ENCODE measurements around the gene ECHS1. TPM values are rescaled to one million over a fixed set of nuclear protein-coding genes. Genes with fewer than 3 reads are reported as not detected.

ECHS1 gene
- total and polyA plus RNA-seq, 2 donors (not counting 3 experiments of a cell fraction or from before 2014, with no cell fraction given): 46.2 to 108 TPM

DNA sequence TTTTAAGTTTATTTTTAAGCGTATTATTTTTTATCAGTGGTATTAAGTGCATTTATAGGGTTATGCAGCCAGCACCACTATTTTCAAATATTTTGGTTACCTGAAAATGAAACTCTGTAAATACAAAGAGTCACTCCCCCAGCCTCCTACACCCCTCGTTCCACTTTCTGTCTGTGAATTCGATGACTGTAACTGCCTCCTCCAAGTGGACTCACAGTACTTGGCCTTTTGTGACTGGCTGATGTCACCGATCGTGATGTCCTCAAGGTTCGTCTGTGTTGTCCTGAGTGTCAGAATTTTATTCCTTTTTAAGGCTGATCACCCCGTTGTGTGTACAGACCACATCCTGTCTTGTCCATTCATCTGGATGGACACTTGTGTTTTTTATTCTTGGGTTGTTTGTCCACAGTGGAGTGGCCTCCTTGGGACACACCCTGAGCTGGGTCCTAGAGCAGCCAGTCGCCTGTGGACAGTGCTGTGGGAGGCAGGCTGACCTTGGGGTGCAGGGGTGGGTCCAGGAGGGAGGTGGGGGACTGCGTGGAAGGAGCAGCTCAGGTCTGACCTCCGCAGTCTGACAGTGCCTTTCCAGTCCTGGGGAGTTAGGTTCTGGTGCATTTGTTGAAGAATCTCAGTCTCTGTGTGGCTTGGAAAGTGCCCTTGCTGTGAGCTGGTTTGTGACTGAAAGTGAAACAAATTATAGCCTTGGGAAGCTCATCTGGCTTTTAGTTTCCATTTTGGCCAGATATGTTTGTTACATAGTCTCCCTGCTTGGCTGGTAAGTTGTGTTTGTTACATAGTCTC, 27.7 kb upstream of the ECHS1 start:
- Histone ChIP-seq H3K9ac (replicated peaks; ENCODE audit: extremely low read depth, insufficient read depth, low read length) (no peak overlapping the region), H3K36me3 (ENCODE audit: control insufficient read depth in 2 of 2, extremely low read depth in 1 of 2, insufficient read depth in 2 of 2, low read length in 2 of 2) (peaks cover 16 to 32% of the 10 kb centered on the region in 2 experiments), H2AFZ (ENCODE audit: low read depth, low read length) (no peak overlapping the region), H3K4me1 (ENCODE audit: control insufficient read depth, extremely low read depth, insufficient read depth, low read length) (no peaks in the 10 kb centered on the region), H3K79me2 (ENCODE audit: control insufficient read depth, insufficient read depth, low read length) (peaks cover 33% of the 10 kb centered on the region), H3K4me3 (replicated peaks in 1 of 3; ENCODE audit: insufficient read depth in 1 of 3, low read depth in 1 of 3, low read length in 3 of 3) (no peak overlapping the region), H3K27me3 (ENCODE audit: control insufficient read depth in 2 of 2, insufficient read depth in 2 of 2, low read length in 2 of 2) (no peaks in the 10 kb centered on the region), H3K27ac (ENCODE audit: insufficient read depth, low read depth, low read length) (no peak overlapping the region), H3K4me2 (ENCODE audit: insufficient read depth, low read length) (no peak overlapping the region), H3K9me1 (replicated peaks; ENCODE audit: control insufficient read depth, extremely low read depth, insufficient read depth, low read length) (no peaks in the 10 kb centered on the region), H4K20me1 (replicated peaks; ENCODE audit: control insufficient read depth, extremely low read depth, insufficient read depth, low read length) (no peaks in the 10 kb centered on the region), H3K9me3 (replicated peaks; ENCODE audit: control insufficient read depth, insufficient read depth, low read length) (no peaks in the 10 kb centered on the region)
- intact Hi-C loops (cut with micrococcal nuclease) (no loop called here), dilution Hi-C loops (cut with MboI; ENCODE audit: extremely low pct_ligation_motif_present, low sequenced_read_pairs) (no loop called here)
- DNase-seq (ENCODE audit: low read depth, low spot score) (no peak), FAIRE-seq (no peak)
- ChIA-PET CTCF (no interaction called here), POLR2A (interaction anchor here (0.6 kb wide), 1 partner anchor 1243 kb away, joined by 3 read pairs; no protein-coding TSS in a partner anchor)
- TF ChIP-seq CTCF (IDR thresholded peaks at IDR 0.05; ENCODE audit: extremely low read depth in 1 of 2, insufficient read depth in 1 of 2, low read depth in 1 of 2, low read length in 2 of 2): no peak
- TF ChIP-seq POLR2AphosphoS5 (IDR thresholded peaks at IDR 0.05; ENCODE audit: insufficient read depth, low read depth, low read length): no peak
- no peak for TF ChIP-seq EZH2 (IDR thresholded peaks at IDR 0.05; ENCODE audit: borderline replicate concordance, low read depth, low read length, severe bottlenecking)
- TF ChIP-seq MYC (IDR thresholded peaks at IDR 0.05; ENCODE audit: low read depth, low read length): no peak
- no peak for TF ChIP-seq POLR2A (IDR thresholded peaks at IDR 0.05; ENCODE audit: low read depth, low read length)
- TF ChIP-seq JUN (IDR thresholded peaks at IDR 0.05; ENCODE audit: borderline replicate concordance, insufficient read depth, insufficient read length, low read depth): no peak
- no peak for TF ChIP-seq GATA2 (IDR thresholded peaks at IDR 0.05; ENCODE audit: insufficient read depth, insufficient read length, low read depth, low read length)
- TF ChIP-seq, protein P1, sequence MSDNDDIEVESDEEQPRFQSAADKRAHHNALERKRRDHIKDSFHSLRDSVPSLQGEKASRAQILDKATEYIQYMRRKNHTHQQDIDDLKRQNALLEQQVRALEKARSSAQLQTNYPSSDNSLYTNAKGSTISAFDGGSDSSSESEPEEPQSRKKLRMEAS (IDR thresholded peaks at IDR 0.05; ENCODE audit: insufficient read depth, insufficient read length): no peak
- TF ChIP-seq FOS (IDR thresholded peaks at IDR 0.05; ENCODE audit: borderline replicate concordance, insufficient read depth, low read length): no peak
- BruUV-seq (replicated peaks): no TSS peak

Measured in endothelial cell of umbilical vein (primary cell).